Measurements from ENCODE around the gene GTSE1.

Gene GTSE1

GRCh38 chr22:46354176-46354992 is 57.7 kb downstream of the GTSE1 start:
- DNase-seq, result no peak

GRCh38 chr22:46354993-46355305 is 58.3 kb downstream of the GTSE1 start:
- DNase-seq, result no peak

GRCh38 chr22:46355369-46355995 is 58.8 kb downstream of the GTSE1 start:
- peak; percentile 69 for DNase-seq

- no peak for DNase-seq
Measured at GRCh38 chr22:46355996-46356471, 59.4 kb downstream of the GTSE1 start.

GRCh38 chr22:46356496-46357480 is 60.1 kb downstream of the GTSE1 start:
- DNase-seq, result no peak

- DNase-seq, result no peak
Measured at GRCh38 chr22:46357711-46358520, 61.2 kb downstream of the GTSE1 start.

- DNase-seq, result no peak
Measured at GRCh38 chr22:46358766-46359165, 62.1 kb downstream of the GTSE1 start.

- no peak for DNase-seq
Measured at GRCh38 chr22:46359362-46359761, 62.7 kb downstream of the GTSE1 start.

- DNase-seq, result no peak
Measured at GRCh38 chr22:46360097-46360496, 63.4 kb downstream of the GTSE1 start.

- no peak for DNase-seq
Measured at GRCh38 chr22:46360891-46361290, 64.2 kb downstream of the GTSE1 start.

GRCh38 chr22:46361826-46362202 is 65.1 kb downstream of the GTSE1 start:
- no peak for DNase-seq

- no peak for DNase-seq
Measured at GRCh38 chr22:46362203-46362933, 65.7 kb downstream of the GTSE1 start.

GRCh38 chr22:46362934-46363515 is 66.4 kb downstream of the GTSE1 start:
- DNase-seq, result no peak

- no peak for DNase-seq
Measured at GRCh38 chr22:46363611-46364321, 67.1 kb downstream of the GTSE1 start.

- no peak for DNase-seq
Measured at GRCh38 chr22:46364341-46365165, 67.9 kb downstream of the GTSE1 start.

- no peak for DNase-seq
Measured at GRCh38 chr22:46365166-46365624, 68.5 kb downstream of the GTSE1 start.

- DNase-seq, result no peak
Measured at GRCh38 chr22:46366327-46366731, 69.7 kb downstream of the GTSE1 start.

GRCh38 chr22:46366801-46367706 is 70.4 kb downstream of the GTSE1 start:
- DNase-seq, result no peak

All from 8988T (cell line).